GM12864 (cell line): Measurements from ENCODE around the gene KIAA0825.

Source experiments
- DNase-seq: peaks from one replicate; pipeline ENCODE4 v3.0.0-alpha.2; 2011; ENCODE audit warnings: low read depth
- H3K4me3 ChIP-seq: 2 replicates; pipeline ENCODE4 v1.5.1; 2011; ENCODE audit warnings: mild to moderate bottlenecking, low read depth, low read length, control low read depth
- CTCF ChIP-seq: IDR thresholded peaks from 2 replicates; pipeline ENCODE4 v1.5.1; 2011; ENCODE audit warnings: low read depth, mild to moderate bottlenecking, moderate library complexity, low read length, control low read depth, inconsistent platforms; ENCODE audit errors: missing control alignments

The KIAA0825 gene

GRCh38 chr5:94457788-94458187, 160.6 kb downstream of the KIAA0825 start:
- DNase-seq = no peak
- no peak overlapping the region for H3K4me3 ChIP-seq
- TF ChIP-seq CTCF = no peak

DNA sequence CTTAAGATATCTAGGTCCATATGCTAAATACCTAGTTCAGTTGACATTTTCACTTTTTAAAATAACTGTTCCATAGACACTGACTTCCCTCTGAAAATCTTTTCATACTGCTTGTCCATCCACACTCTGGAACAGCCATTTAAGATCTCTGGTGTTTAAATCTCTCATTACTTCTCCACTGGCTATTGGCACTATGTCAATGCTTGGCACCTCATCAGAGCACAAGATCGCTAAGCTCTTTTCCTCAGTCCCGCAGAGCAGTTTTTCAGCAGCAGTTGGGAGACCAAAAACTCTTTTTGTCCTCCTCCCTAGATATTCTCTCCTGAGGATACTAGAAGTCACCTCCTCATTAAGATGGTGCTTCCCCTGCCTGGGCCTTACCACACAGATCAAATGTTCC, 172.7 kb downstream of the KIAA0825 start:
- no peak for DNase-seq
- no peak for TF ChIP-seq CTCF
- H3K4me3 ChIP-seq = no peak overlapping the region

DNA sequence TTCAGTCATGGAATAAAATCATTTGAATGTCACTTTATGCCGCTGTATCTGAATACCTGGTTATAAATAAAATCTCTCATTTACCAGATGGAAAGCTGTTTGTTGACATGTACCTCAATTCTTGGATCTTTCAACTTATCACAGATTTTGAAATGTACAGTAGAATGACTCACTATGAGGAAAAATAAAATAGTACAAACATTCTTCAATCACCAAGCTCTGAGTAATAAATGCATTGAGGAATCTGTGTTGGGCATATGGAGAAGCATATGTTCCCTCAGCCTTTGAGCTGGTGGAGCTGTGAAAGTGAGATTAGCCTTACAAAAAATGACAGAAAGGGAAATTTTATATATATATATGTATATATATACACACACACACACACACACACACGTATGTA, 175.4 kb downstream of the KIAA0825 start:
- no peak overlapping the region for H3K4me3 ChIP-seq
- no peak for DNase-seq
- no peak for TF ChIP-seq CTCF

GRCh38 chr5:94442076-94442475, 176.3 kb downstream of the KIAA0825 start:
- no peak overlapping the region for H3K4me3 ChIP-seq
- DNase-seq = no peak
- TF ChIP-seq CTCF = no peak

DNA sequence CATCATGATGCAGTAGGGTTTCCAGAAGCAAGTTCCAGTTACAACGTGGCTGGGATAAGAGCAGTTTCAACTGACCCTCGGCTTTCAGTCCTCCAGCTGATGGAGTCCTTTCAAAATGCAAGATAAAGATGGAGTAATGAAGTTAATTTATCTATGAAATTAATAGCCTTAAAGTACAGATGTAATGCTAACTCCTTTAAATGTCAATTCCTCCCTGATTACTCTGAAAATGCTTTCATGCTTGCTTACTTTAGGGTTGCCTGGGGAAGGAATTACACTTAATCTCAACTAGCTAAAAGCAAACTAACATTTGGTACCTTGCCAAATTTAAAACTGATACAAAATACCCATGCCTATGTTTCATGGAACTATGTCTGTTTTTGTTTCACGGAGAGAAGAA, 178.4 kb downstream of the KIAA0825 start:
- no peak for TF ChIP-seq CTCF
- no peak for DNase-seq
- no peak overlapping the region for H3K4me3 ChIP-seq

GRCh38 chr5:94433397-94434163, 184.8 kb downstream of the KIAA0825 start:
- TF ChIP-seq CTCF = no peak
- no peak overlapping the region for H3K4me3 ChIP-seq
- no peak for DNase-seq

DNA sequence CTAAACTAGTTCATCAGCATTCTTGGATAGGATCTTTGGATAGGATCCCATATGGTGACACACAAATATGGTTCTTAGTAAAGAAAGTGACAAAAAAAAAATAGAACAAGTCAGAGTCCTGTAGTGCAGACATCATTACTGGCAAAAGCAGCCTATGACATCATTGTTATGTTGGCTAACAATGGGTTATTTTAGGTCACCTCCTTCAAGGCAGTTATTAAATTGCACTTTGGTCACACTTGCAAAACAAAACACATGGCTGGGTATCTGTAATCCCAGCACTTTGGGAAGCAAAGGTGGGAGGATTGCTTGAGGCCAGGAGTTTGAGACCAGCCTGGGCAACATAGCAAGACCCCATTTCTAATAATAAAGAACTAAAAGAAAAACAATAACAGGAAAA, 185.9 kb downstream of the KIAA0825 start:
- no peak overlapping the region for H3K4me3 ChIP-seq
- TF ChIP-seq CTCF = no peak
- DNase-seq = no peak
